HepG2 (cell line): ENCODE measurements around the gene SNX27. TPM values are rescaled to one million over a fixed set of nuclear protein-coding genes. Genes with fewer than 3 reads are reported as not detected.

ENCODE experiments used
- ATAC-seq: fragments of 200-7000 bp; cut with Tn5 transposase; 3 replicates; pipeline ENCODE4 v1.9.1; 2020; ENCODE audit warnings: mild to moderate bottlenecking, moderate library complexity
- BruUV-seq: library from RNA; stranded (reverse); fragments of 400-500 nt; replicated peaks from 2 replicates; lab custom pipeline; 2021; lab: Mats Ljungman, UMichigan
- CTCF ChIA-PET: fragments of 300-600 bp; formaldehyde crosslinking; extraction: SDS; loops from one replicate; lab custom pipeline; 2021; ENCODE audit warnings: low total read pairs, inconsistent platforms, low intra/inter-chr PET ratio; lab: Yijun Ruan, JAX
- POLR2A ChIA-PET: fragments of 350-600 bp; sonication (Branson Sonifier 250); formaldehyde crosslinking; loops from one replicate; lab custom pipeline; 2020; ENCODE audit warnings: antibody characterized with exemption, inconsistent platforms; lab: Yijun Ruan, JAX
- DNase-seq: peaks from one replicate; pipeline ENCODE4 v3.0.0-alpha.2; 2015; ENCODE audit warnings: low spot score
- FAIRE-seq: peaks from 3 replicates; lab custom pipeline; 2011; peaks lifted over from hg19 to GRCh38; lab: Jason Lieb, UNC
- H2AFZ ChIP-seq: one replicate; pipeline ENCODE4 v1.6.1; 2011; ENCODE audit warnings: low read length, inconsistent platforms
- H3K27ac ChIP-seq: fragments of 300-600 bp; 3 replicates; pipeline ENCODE4 v1.8.0; 2011; ENCODE audit warnings: mixed run types, mild to moderate bottlenecking, mixed read lengths, low read length, inconsistent platforms; ENCODE audit not compliant: insufficient read depth; ENCODE audit errors: extremely low read length
- H3K27me3 ChIP-seq, 2 experiments: fragments of 200-600 bp in 1 of 2; 2 replicates in 1 of 2; 3 replicates in 1 of 2; pipeline versions ENCODE4 v1.6.0 to v1.8.0; 2011; ENCODE audit warnings: low read length in 2 of 2, mild to moderate bottlenecking in 2 of 2, moderate library complexity in 2 of 2, inconsistent platforms in 1 of 2; ENCODE audit not compliant: insufficient read depth in 2 of 2, control insufficient read depth in 1 of 2
- H3K36me3 ChIP-seq, 2 experiments: fragments of 200-600 bp in 1 of 2; replicated peaks in 1 of 2; 2 replicates in 1 of 2; 3 replicates in 1 of 2; pipeline versions ENCODE4 v1.5.1 to v1.8.0; 2011; ENCODE audit warnings: low read length in 2 of 2, inconsistent platforms in 1 of 2; ENCODE audit not compliant: insufficient read depth in 2 of 2, control insufficient read depth in 1 of 2
- H3K4me1 ChIP-seq: 2 replicates; pipeline ENCODE4 v1.5.1; 2012; ENCODE audit warnings: low read length, inconsistent platforms; ENCODE audit not compliant: insufficient read depth
- H3K4me2 ChIP-seq: 2 replicates; pipeline ENCODE4 v1.6.0; 2011; ENCODE audit warnings: low read depth, low read length, inconsistent platforms
- H3K4me3 ChIP-seq, 3 experiments: fragments of 200-600 bp in 1 of 3; sonication (generic), shearing (Covaris generic) in 1 of 3; replicated peaks in 1 of 3; 2 replicates each; pipeline ENCODE4 v1.5.1; 2011 to 2016; ENCODE audit warnings: low read length in 3 of 3, inconsistent platforms in 2 of 3, low read depth in 2 of 3, mild to moderate bottlenecking in 2 of 3, control low read depth in 1 of 3, mixed read lengths in 1 of 3; ENCODE audit not compliant: insufficient read depth in 1 of 3
- H3K79me2 ChIP-seq: one replicate; pipeline ENCODE4 v1.6.1; 2011; ENCODE audit warnings: low read length, inconsistent platforms; ENCODE audit not compliant: insufficient read depth
- H3K9ac ChIP-seq: 2 replicates; pipeline ENCODE4 v1.6.0; 2011; ENCODE audit warnings: mild to moderate bottlenecking, low read depth, low read length, inconsistent platforms; ENCODE audit not compliant: insufficient read depth
- H3K9me3 ChIP-seq: 2 replicates; pipeline ENCODE4 v1.5.1; 2012; ENCODE audit warnings: mild to moderate bottlenecking, low read length
- H4K20me1 ChIP-seq: 2 replicates; pipeline ENCODE4 v1.6.0; 2011; ENCODE audit warnings: inconsistent platforms, mild to moderate bottlenecking, low read length, moderate library complexity; ENCODE audit not compliant: insufficient read depth
- JUNB ChIP-seq: sonication (generic); formaldehyde crosslinking; IDR thresholded peaks from 2 replicates; pipeline ENCODE4 v1.8.0; 2022; ENCODE audit warnings: missing genetic modification reagents, mild to moderate bottlenecking, borderline replicate concordance
- PHB2 ChIP-seq: fragments of 450-650 bp; IDR thresholded peaks from 2 replicates; pipeline ENCODE4 v1.6.1; 2018; ENCODE audit not compliant: partially characterized antibody
- ZNF350 ChIP-seq: sonication (generic); formaldehyde crosslinking; IDR thresholded peaks from 2 replicates; pipeline ENCODE4 v1.4.0; 2020; ENCODE audit warnings: mild to moderate bottlenecking, low read depth, missing genetic modification reagents, borderline replicate concordance
- ZNF7 ChIP-seq: IDR thresholded peaks from 2 replicates; pipeline ENCODE4 v1.6.1; 2016; ENCODE audit warnings: missing biosample characterization, missing genetic modification reagents
- ZNF773 ChIP-seq: sonication (generic); formaldehyde crosslinking; IDR thresholded peaks from 2 replicates; pipeline ENCODE4 v1.4.0; 2020; ENCODE audit warnings: missing genetic modification reagents, borderline replicate concordance
- ZNF776 ChIP-seq: sonication (generic); formaldehyde crosslinking; IDR thresholded peaks from 2 replicates; pipeline ENCODE4 v1.4.0; 2020; ENCODE audit warnings: mild to moderate bottlenecking, missing genetic modification reagents
- WGBS: methylation state at CpG from one replicate; pipeline ENCODE4 v1.1.6; 2017; ENCODE audit warnings: low lambda C conversion rate; 5-methylcytosine and 5-hydroxymethylcytosine counted together
- in situ Hi-C: cut with HindIII; loops from 2 replicates; pipeline ENCODE4 v1.10.0; 2017; ENCODE audit warnings: low pct_unique_long_range_greater_than_20kb; ENCODE audit not compliant: extremely low pct_ligation_motif_present
- intact Hi-C: fragments of 100-400 bp; cut with micrococcal nuclease; formaldehyde crosslinking; loops from one replicate; pipeline ENCODE4 v1.10.0; 2022; ENCODE audit not compliant: unreplicated experiment
- polyA plus RNA-seq, 8 experiments: library from polyadenylated mRNA; depleted of rRNA in 3 of 8; stranded (reverse) in 7 of 8; unstranded in 1 of 8; fragments of >200 nt; fragmentation: Illumina TruSeq in 4 of 8; extraction: Trizol in 4 of 8; gene quantifications; 2 replicates each; pipeline versions ENCODE4 v1.2.1 to v1.2.3, GENCODE V29; 2011 to 2016; ENCODE audit warnings: low read depth in 4 of 8, missing spikeins in 1 of 8, mixed read lengths in 1 of 8; ENCODE audit not compliant: insufficient read depth in 1 of 8
- total RNA-seq, 5 experiments: library from RNA; depleted of rRNA; stranded (reverse); fragments of >200 nt; fragmentation: Illumina TruSeq; extraction: Trizol; gene quantifications; 2 replicates each; pipeline ENCODE4 v1.2.3, GENCODE V29; 2016; ENCODE audit warnings: low read depth in 1 of 5

SNX27 gene
- total and polyA plus RNA-seq, 2 of the 13 experiments (the other 11 are each of a cell fraction or from before 2014, with no cell fraction given): 14.4 to 17.8 TPM

DNA sequence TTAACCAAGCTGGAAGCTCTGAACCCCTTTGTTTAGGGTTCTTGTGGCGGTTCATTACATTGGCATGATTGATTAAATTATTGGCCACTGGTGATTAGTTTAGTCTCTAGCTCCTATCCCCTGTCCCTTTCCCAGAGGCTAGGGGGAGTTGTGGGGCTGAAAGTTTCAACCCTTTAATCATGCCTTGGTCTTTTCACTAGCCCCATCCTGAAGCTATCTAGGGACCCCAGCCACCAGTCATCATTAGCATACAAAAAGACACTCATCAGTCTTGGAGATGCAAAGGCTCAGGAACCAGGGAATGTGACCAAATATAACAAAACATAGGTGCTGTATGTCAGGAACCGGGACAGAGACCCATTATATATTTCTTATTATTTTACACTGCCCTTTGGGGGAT, 34.7 kb upstream of the SNX27 start:
- H3K9me3 ChIP-seq: no peaks in the 10 kb centered on the region
- H3K4me2 ChIP-seq: no peak overlapping the region
- no peaks in the 10 kb centered on the region for H4K20me1 ChIP-seq
- H3K36me3 ChIP-seq: peaks cover 11 to 36% of the 10 kb centered on the region in 2 experiments
- H3K27ac ChIP-seq: no peak overlapping the region
- H3K4me1 ChIP-seq: no peaks in the 10 kb centered on the region
- ChIA-PET POLR2A (interaction anchor here (2.7 kb wide), 1 partner anchor 37 kb away, joined by 12 read pairs; the partner anchor contains the start of gene TUFT1), CTCF (no interaction called here)
- DNase-seq (no peak), ATAC-seq (no peak), FAIRE-seq (no peak)
- WGBS: 88% methylated on average over 2 of the region's 2 CpGs
- intact Hi-C loops (no loop called here), in situ Hi-C loops (no loop called here)
- no peak overlapping the region for H3K4me3 ChIP-seq
- BruUV-seq: no TSS peak
- H3K79me2 ChIP-seq: no peaks in the 10 kb centered on the region
- H3K27me3 ChIP-seq: no peaks in the 10 kb centered on the region
- H3K9ac ChIP-seq: no peak overlapping the region
- no peak overlapping the region for H2AFZ ChIP-seq
- TF ChIP-seq ZNF350 (CRISPR knock-in tag): no peak
- TF ChIP-seq ZNF7 (CRISPR knock-in tag): no peak
- TF ChIP-seq, all 625 proteins: peak for 0

DNA sequence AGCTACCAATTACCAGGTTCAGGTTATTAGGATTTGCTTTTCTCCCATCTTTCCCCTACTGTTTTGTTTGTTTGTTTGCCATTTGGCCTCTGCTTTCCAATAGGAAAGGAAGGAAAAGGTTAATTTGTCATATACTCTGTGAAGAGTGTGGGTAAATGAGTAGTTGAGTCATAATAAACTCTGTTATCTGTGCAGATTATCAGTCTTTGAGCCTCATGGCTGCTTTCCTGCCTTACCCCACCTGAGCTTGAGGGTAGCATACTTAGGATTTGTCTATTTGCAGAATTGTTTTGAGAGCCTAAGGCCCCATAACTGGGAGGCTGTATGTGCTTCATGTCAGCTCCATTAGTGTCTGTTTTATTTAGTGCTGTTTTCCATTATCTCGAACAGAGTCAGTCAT, 32.9 kb upstream of the SNX27 start:
- ATAC-seq (no peak), DNase-seq (no peak), FAIRE-seq (no peak)
- BruUV-seq: no TSS peak
- H3K4me1 ChIP-seq: no peaks in the 10 kb centered on the region
- no peak overlapping the region for H3K4me3 ChIP-seq
- peaks cover 11 to 27% of the 10 kb centered on the region in 2 experiments for H3K36me3 ChIP-seq
- H3K79me2 ChIP-seq: no peaks in the 10 kb centered on the region
- H3K27ac ChIP-seq: no peak overlapping the region
- in situ Hi-C loops: no loop called here
- intact Hi-C loops: no loop called here
- TF ChIP-seq JUNB (CRISPR knock-in tag) (no peak), ZNF776 (no peak), ZNF773 (CRISPR knock-in tag) (no peak), PHB2 (no peak)
- H3K9me3 ChIP-seq: no peaks in the 10 kb centered on the region
- H3K27me3 ChIP-seq: no peaks in the 10 kb centered on the region
- no peak overlapping the region for H2AFZ ChIP-seq
- no peak overlapping the region for H3K9ac ChIP-seq
- 100% methylated on average over 1 of the region's 1 CpG for WGBS
- POLR2A ChIA-PET: interaction anchor here (2.7 kb wide), 1 partner anchor 39 kb away, joined by 12 read pairs; the partner anchor contains the start of gene TUFT1
- no peak overlapping the region for H3K4me2 ChIP-seq
- no peaks in the 10 kb centered on the region for H4K20me1 ChIP-seq
- CTCF ChIA-PET: no interaction called here
